Lower leg skin (tissue), 4 donors: ENCODE results near the gene POLDIP3. TPM values are rescaled to one million over a fixed set of nuclear protein-coding genes. Genes with fewer than 3 reads are reported as not detected.

Experiments
- DNase-seq, 2 donors: peaks; one replicate each; pipeline ENCODE4 v3.0.0-alpha.2; 2019; ENCODE audit warnings: low spot score in 2 of 2
- H3K4me3 ChIP-seq: fragments of 200-600 bp; sonication (generic); 2 replicates; pipeline ENCODE4 v1.5.1; 2017; ENCODE audit warnings: mild to moderate bottlenecking, low read depth; ENCODE audit not compliant: poor library complexity, severe bottlenecking
- CTCF ChIP-seq, 3 donors: fragments of 450-650 bp; IDR thresholded peaks; one replicate each; pipeline ENCODE4 v1.5.1; 2016; ENCODE audit warnings: antibody characterized with exemption in 3 of 3, mild to moderate bottlenecking in 3 of 3, moderate library complexity in 2 of 3
- POLR2A ChIP-seq, 2 donors: fragments of 450-650 bp; IDR thresholded peaks; one replicate each; pipeline ENCODE4 v1.6.1; 2016 to 2017; ENCODE audit warnings: antibody characterized with exemption in 2 of 2, mild to moderate bottlenecking in 1 of 2, moderate library complexity in 1 of 2
- WGBS, 2 donors: methylation state at CpG; one replicate each; pipeline ENCODE4 v1.1.5; 2018; 5-methylcytosine and 5-hydroxymethylcytosine counted together
- intact Hi-C: fragments of 100-400 bp; cut with DNase I; formaldehyde crosslinking; loops from one replicate; pipeline ENCODE4 v1.15.0; 2023; ENCODE audit warnings: low total_unique reads
- total RNA-seq, 4 donors: library from RNA; depleted of rRNA; stranded (reverse); fragments of >200 nt; gene quantifications; one replicate each; pipeline ENCODE4 v1.1.0, GENCODE V29; 2016

Gene POLDIP3
- total RNA-seq, 4 donors from 2014 or later = 29.6 to 41.8 (median 40.8) TPM

DNA sequence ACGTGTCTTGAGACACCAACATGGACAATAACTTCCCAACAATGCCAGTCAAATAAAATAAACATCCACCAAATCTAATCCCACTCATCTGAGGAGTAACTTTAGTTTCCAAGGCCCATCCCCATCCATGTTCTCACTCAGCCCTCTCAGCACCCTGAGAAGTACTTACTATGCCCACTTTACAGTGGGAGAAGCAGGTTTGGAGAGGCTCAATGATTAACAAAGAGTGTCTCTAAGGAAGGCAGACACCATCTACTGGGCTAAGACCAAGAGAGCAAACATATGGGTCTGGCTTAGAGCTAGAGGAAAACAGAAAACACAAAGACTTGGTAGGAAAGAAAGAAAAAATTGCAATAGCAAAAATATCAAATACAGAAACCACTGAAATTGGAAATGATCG, 11.3 kb downstream of the POLDIP3 start:
- H3K4me3 ChIP-seq = no peak overlapping the region
- intact Hi-C loops = no loop called here
- DNase-seq = no peak
- TF ChIP-seq CTCF (IDR thresholded peaks at IDR 0.05) (no peak), POLR2A (IDR thresholded peaks at IDR 0.05) (no peak)
- WGBS, 2 donors = 86 to 95% methylated on average over 2 of the region's 2 CpGs

GRCh38 chr22:42602470-42602869, 12.2 kb downstream of the POLDIP3 start:
- intact Hi-C loops = no loop called here
- WGBS, 2 donors = 68 to 85% methylated on average over 2 of the region's 2 CpGs
- no peak for DNase-seq
- H3K4me3 ChIP-seq = no peak overlapping the region
- no peak for TF ChIP-seq CTCF (IDR thresholded peaks at IDR 0.05)
- TF ChIP-seq POLR2A (IDR thresholded peaks at IDR 0.05) = no peak

GRCh38 chr22:42601879-42602465, 12.7 kb downstream of the POLDIP3 start:
- no peak for TF ChIP-seq POLR2A (IDR thresholded peaks at IDR 0.05)
- TF ChIP-seq CTCF (IDR thresholded peaks at IDR 0.05) = no peak
- no peak overlapping the region for H3K4me3 ChIP-seq
- 85 to 88% methylated on average over 6 of the region's 6 CpGs for WGBS, 2 donors
- intact Hi-C loops = no loop called here
- DNase-seq = no peak

GRCh38 chr22:42596863-42597530, 17.7 kb downstream of the POLDIP3 start:
- WGBS, 2 donors = 87 to 92% methylated on average over 11 of the region's 11 CpGs

GRCh38 chr22:42596336-42596735, 18.3 kb downstream of the POLDIP3 start:
- TF ChIP-seq POLR2A (IDR thresholded peaks at IDR 0.05) = no peak
- TF ChIP-seq CTCF (IDR thresholded peaks at IDR 0.05) = no peak
- no peak overlapping the region for H3K4me3 ChIP-seq
- whole genome bisulfite sequencing, 2 donors = 33 to 44% methylated on average over 5 of the region's 5 CpGs
- intact Hi-C loops = no loop called here
- DNase-seq = no peak

More at GRCh38 chr22:42596863-42597530, 17.7 kb downstream of the POLDIP3 start:
- no peak for TF ChIP-seq CTCF (IDR thresholded peaks at IDR 0.05)
- no peak for TF ChIP-seq POLR2A (IDR thresholded peaks at IDR 0.05)
- intact Hi-C loops = no loop called here
- H3K4me3 ChIP-seq = no peak overlapping the region
- DNase-seq = no peak
